GM13977 (cell line): ENCODE measurements around the gene PLD3.

Source experiments
- DNase-seq: peaks from one replicate; pipeline ENCODE4 v3.0.0; 2012; ENCODE audit warnings: low spot score
- CTCF ChIP-seq: IDR thresholded peaks from 2 replicates; pipeline ENCODE4 v1.5.1; 2012; ENCODE audit warnings: mild to moderate bottlenecking, control low read depth; ENCODE audit not compliant: insufficient read depth; ENCODE audit errors: extremely low read depth, missing control alignments
- in situ Hi-C: fragments of 300-500 bp; cut with MboI; formaldehyde crosslinking; loops from one replicate; pipeline ENCODE4 v1.12.0; 2022; ENCODE audit warnings: low sequenced_read_pairs, low pct_unique_long_range_greater_than_20kb, mixed read lengths, inconsistent platforms; ENCODE audit not compliant: unreplicated experiment

The PLD3 gene

DNA sequence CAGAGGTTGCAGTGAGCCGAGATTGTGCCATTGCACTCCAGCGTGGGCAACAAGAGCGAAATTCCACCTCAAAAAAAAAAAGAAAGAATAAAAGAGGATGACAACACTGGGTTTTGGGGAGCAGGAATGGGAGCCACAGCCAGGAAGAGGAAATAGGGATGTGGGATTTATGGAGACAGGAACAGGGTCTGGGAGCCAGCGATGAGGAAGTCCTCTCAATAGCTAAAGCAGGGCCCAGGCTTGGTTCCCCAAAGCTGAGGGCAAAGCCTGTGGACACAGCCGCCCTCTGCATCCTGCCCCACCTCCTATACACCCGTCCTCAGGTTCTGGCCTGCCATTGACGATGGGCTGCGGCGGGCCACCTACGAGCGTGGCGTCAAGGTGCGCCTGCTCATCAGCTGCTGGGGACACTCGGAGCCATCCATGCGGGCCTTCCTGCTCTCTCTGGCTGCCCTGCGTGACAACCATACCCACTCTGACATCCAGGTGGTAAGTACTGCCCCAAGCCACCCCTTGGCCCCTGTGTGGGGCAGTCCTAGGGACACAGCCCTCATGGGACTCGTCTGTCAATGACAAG, 27.9 kb downstream of the PLD3 start:
- in situ Hi-C loops = no loop called here
- no peak for DNase-seq
- TF ChIP-seq CTCF = no peak

DNA sequence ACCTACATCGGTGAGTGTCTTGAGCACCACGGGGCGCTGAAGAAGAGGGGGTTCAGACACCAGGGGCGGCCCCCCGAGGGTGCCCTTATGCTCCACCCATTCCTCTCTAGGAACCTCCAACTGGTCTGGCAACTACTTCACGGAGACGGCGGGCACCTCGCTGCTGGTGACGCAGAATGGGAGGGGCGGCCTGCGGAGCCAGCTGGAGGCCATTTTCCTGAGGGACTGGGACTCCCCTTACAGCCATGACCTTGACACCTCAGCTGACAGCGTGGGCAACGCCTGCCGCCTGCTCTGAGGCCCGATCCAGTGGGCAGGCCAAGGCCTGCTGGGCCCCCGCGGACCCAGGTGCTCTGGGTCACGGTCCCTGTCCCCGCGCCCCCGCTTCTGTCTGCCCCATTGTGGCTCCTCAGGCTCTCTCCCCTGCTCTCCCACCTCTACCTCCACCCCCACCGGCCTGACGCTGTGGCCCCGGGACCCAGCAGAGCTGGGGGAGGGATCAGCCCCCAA, 29.4 kb downstream of the PLD3 start:
- DNase-seq = no peak
- in situ Hi-C loops = no loop called here
- TF ChIP-seq CTCF = no peak

- no peak for DNase-seq
- in situ Hi-C loops = no loop called here
- no peak for TF ChIP-seq CTCF
Measured at GRCh38 chr19:40378509-40378908, 30.0 kb downstream of the PLD3 start.

- in situ Hi-C loops = no loop called here
- TF ChIP-seq CTCF = no peak
- DNase-seq = no peak
Measured at GRCh38 chr19:40379446-40380198, 31.1 kb downstream of the PLD3 start.

- in situ Hi-C loops = no loop called here
- no peak for TF ChIP-seq CTCF
- no peak for DNase-seq
Measured at GRCh38 chr19:40380199-40381037, 31.9 kb downstream of the PLD3 start.

- in situ Hi-C loops = no loop called here
- no peak for DNase-seq
- no peak for TF ChIP-seq CTCF
Measured at GRCh38 chr19:40381321-40381720, 32.8 kb downstream of the PLD3 start.
